Measurements from ENCODE around the gene PARP14.

Gene PARP14

GRCh38 chr3:122665226-122665786 is 15.3 kb upstream of the PARP14 start:
- TF ChIP-seq FOXP2 (optimal IDR thresholded peaks at IDR 0.05; ENCODE audit: borderline replicate concordance, extremely low read depth, extremely low read length, insufficient read depth) (no peak), SIN3A (IDR thresholded peaks at IDR 0.05; ENCODE audit: borderline replicate concordance, insufficient read depth, low read length) (no peak), POLR2AphosphoS5 (IDR thresholded peaks at IDR 0.05; ENCODE audit: low read depth, low read length) (no peak), TAF1 (IDR thresholded peaks at IDR 0.05; ENCODE audit: borderline replicate concordance, insufficient read depth, low read length) (no peak), REST (IDR thresholded peaks at IDR 0.05; ENCODE audit: insufficient read depth in 1 of 2, low read depth in 2 of 2, low read length in 2 of 2) (no peak)

GRCh38 chr3:122665881-122666280 is 14.8 kb upstream of the PARP14 start:
- TF ChIP-seq TAF1 (IDR thresholded peaks at IDR 0.05; ENCODE audit: borderline replicate concordance, insufficient read depth, low read length) (no peak), POLR2AphosphoS5 (IDR thresholded peaks at IDR 0.05; ENCODE audit: low read depth, low read length) (no peak), REST (IDR thresholded peaks at IDR 0.05; ENCODE audit: insufficient read depth in 1 of 2, low read depth in 2 of 2, low read length in 2 of 2) (no peak), FOXP2 (optimal IDR thresholded peaks at IDR 0.05; ENCODE audit: borderline replicate concordance, extremely low read depth, extremely low read length, insufficient read depth) (no peak), SIN3A (IDR thresholded peaks at IDR 0.05; ENCODE audit: borderline replicate concordance, insufficient read depth, low read length) (no peak)

- TF ChIP-seq FOXP2 (optimal IDR thresholded peaks at IDR 0.05; ENCODE audit: borderline replicate concordance, extremely low read depth, extremely low read length, insufficient read depth), result no peak
- no peak for TF ChIP-seq POLR2AphosphoS5 (IDR thresholded peaks at IDR 0.05; ENCODE audit: low read depth, low read length)
- no peak for TF ChIP-seq TAF1 (IDR thresholded peaks at IDR 0.05; ENCODE audit: borderline replicate concordance, insufficient read depth, low read length)
- TF ChIP-seq REST (IDR thresholded peaks at IDR 0.05; ENCODE audit: insufficient read depth in 1 of 2, low read depth in 2 of 2, low read length in 2 of 2), result no peak
- TF ChIP-seq SIN3A (IDR thresholded peaks at IDR 0.05; ENCODE audit: borderline replicate concordance, insufficient read depth, low read length), result no peak
Measured at GRCh38 chr3:122668930-122669730, 11.5 kb upstream of the PARP14 start.

- TF ChIP-seq TAF1 (IDR thresholded peaks at IDR 0.05; ENCODE audit: borderline replicate concordance, insufficient read depth, low read length) (no peak), SIN3A (IDR thresholded peaks at IDR 0.05; ENCODE audit: borderline replicate concordance, insufficient read depth, low read length) (no peak), POLR2AphosphoS5 (IDR thresholded peaks at IDR 0.05; ENCODE audit: low read depth, low read length) (no peak), FOXP2 (optimal IDR thresholded peaks at IDR 0.05; ENCODE audit: borderline replicate concordance, extremely low read depth, extremely low read length, insufficient read depth) (no peak), REST (IDR thresholded peaks at IDR 0.05; ENCODE audit: insufficient read depth in 1 of 2, low read depth in 2 of 2, low read length in 2 of 2) (no peak)
Measured at GRCh38 chr3:122671553-122671952, 9.1 kb upstream of the PARP14 start.
